GM23338 (cell line): Measurements from ENCODE around the gene CENPN. TPM values are rescaled to one million over a fixed set of nuclear protein-coding genes. Genes with fewer than 3 reads are reported as not detected.
A peak's percentile ranks its signal among the peaks of the same experiment; 100 is the strongest.

Source experiments
- ATAC-seq: fragments of 200-7000 bp; cut with Tn5 transposase; 3 replicates; pipeline ENCODE4 v1.9.1; 2020
- DNase-seq: peaks from one replicate; pipeline ENCODE4 v3.0.0-alpha.2; 2015; ENCODE audit warnings: low spot score
- H2AFZ ChIP-seq: fragments of 200-600 bp; sonication (generic); 2 replicates; pipeline ENCODE4 v1.8.0; 2016; ENCODE audit warnings: antibody characterized with exemption, mild to moderate bottlenecking, moderate library complexity
- H3F3A ChIP-seq: fragments of 200-600 bp; sonication (generic); replicated peaks from 2 replicates; pipeline ENCODE4 v1.8.0; 2017; ENCODE audit warnings: antibody characterized with exemption, mixed run types, low read depth
- H3K27ac ChIP-seq: fragments of 200-600 bp; sonication (generic); 2 replicates; pipeline ENCODE4 v1.6.1; 2016; ENCODE audit warnings: low read depth
- H3K27me3 ChIP-seq: fragments of 200-600 bp; sonication (generic); 2 replicates; pipeline ENCODE4 v1.8.0; 2016; ENCODE audit warnings: mild to moderate bottlenecking, mixed run types, moderate library complexity; ENCODE audit not compliant: insufficient read depth
- H3K36me3 ChIP-seq: fragments of 200-600 bp; sonication (generic); 2 replicates; pipeline ENCODE4 v1.8.0; 2016; ENCODE audit warnings: mild to moderate bottlenecking; ENCODE audit not compliant: insufficient read depth
- H3K4me1 ChIP-seq: fragments of 200-600 bp; sonication (generic); 2 replicates; pipeline ENCODE4 v1.8.0; 2016; ENCODE audit warnings: mild to moderate bottlenecking, moderate library complexity; ENCODE audit not compliant: insufficient read depth
- H3K4me2 ChIP-seq: fragments of 200-600 bp; sonication (generic); 2 replicates; pipeline ENCODE4 v1.7.1; 2017; ENCODE audit warnings: mixed run types
- H3K4me3 ChIP-seq: fragments of 200-600 bp; sonication (generic); 2 replicates; pipeline ENCODE4 v1.6.1; 2016; ENCODE audit warnings: mixed run types
- H3K79me2 ChIP-seq: fragments of 200-600 bp; sonication (generic); replicated peaks from 2 replicates; pipeline ENCODE4 v1.8.0; 2017; ENCODE audit warnings: mild to moderate bottlenecking; ENCODE audit not compliant: insufficient read depth
- H3K9me2 ChIP-seq: fragments of 200-600 bp; sonication (generic); 2 replicates; pipeline ENCODE4 v1.8.0; 2017; ENCODE audit not compliant: insufficient read depth
- H4K20me1 ChIP-seq: fragments of 200-600 bp; sonication (generic); replicated peaks from 2 replicates; pipeline ENCODE4 v1.8.0; 2017; ENCODE audit warnings: mild to moderate bottlenecking; ENCODE audit not compliant: insufficient read depth
- H3K27ac Mint-ChIP-seq: 2 replicates; pipeline ENCODE4 v1.8.0; 2020; ENCODE audit warnings: inconsistent platforms, mild to moderate bottlenecking, moderate library complexity, mixed read lengths
- H3K27me3 Mint-ChIP-seq: 3 replicates; pipeline ENCODE4 v1.8.0; 2022; ENCODE audit warnings: low read depth, mild to moderate bottlenecking, moderate library complexity, mixed read lengths, inconsistent platforms; ENCODE audit not compliant: insufficient read depth, poor library complexity
- H3K36me3 Mint-ChIP-seq: 3 replicates; pipeline ENCODE4 v1.8.0; 2021; ENCODE audit warnings: low read depth, mild to moderate bottlenecking, inconsistent platforms, moderate library complexity, mixed read lengths
- H3K4me1 Mint-ChIP-seq: 3 replicates; pipeline ENCODE4 v1.8.0; 2020; ENCODE audit warnings: mild to moderate bottlenecking, inconsistent platforms, mixed read lengths
- H3K4me3 Mint-ChIP-seq: 3 replicates; pipeline ENCODE4 v1.8.0; 2021; ENCODE audit warnings: moderate library complexity, mild to moderate bottlenecking, inconsistent platforms, mixed read lengths
- H3K9me3 Mint-ChIP-seq: 3 replicates; pipeline ENCODE4 v1.8.0; 2020; ENCODE audit warnings: moderate library complexity, mild to moderate bottlenecking, inconsistent platforms, mixed read lengths
- CREB1 ChIP-seq: fragments of 250-450 bp; sonication (Bioruptor Pico); IDR thresholded peaks from 2 replicates; pipeline ENCODE4 v1.5.0; 2020; ENCODE audit warnings: low read depth, mild to moderate bottlenecking, moderate library complexity
- CTCF ChIP-seq, 2 experiments: fragments of 200-600 bp in 1 of 2; sonication (generic) in 1 of 2; conservative IDR thresholded peaks; 2 replicates each; pipeline versions ENCODE4 v1.5.1 to v1.6.1; 2016 to 2017; ENCODE audit warnings: antibody characterized with exemption in 2 of 2, low read depth in 2 of 2, mild to moderate bottlenecking in 2 of 2, moderate library complexity in 1 of 2
- ZNF462 ChIP-seq: fragments of 250-450 bp; sonication (Bioruptor Pico); IDR thresholded peaks from 2 replicates; pipeline ENCODE4 v1.5.0; 2020; ENCODE audit warnings: mild to moderate bottlenecking, moderate library complexity
- polyA plus RNA-seq: library from polyadenylated mRNA; unstranded; fragments of >200 nt; fragmentation: Nextera tagmentation; extraction: Ambion mirVana; gene quantifications from 2 replicates; pipeline ENCODE4 v1.2.1, GENCODE V29; 2016
- total RNA-seq: library from RNA; depleted of rRNA; stranded (reverse); fragments of >200 nt; shearing (Covaris generic); gene quantifications from 2 replicates; pipeline ENCODE4 v1.2.3, GENCODE V29; 2014

Gene CENPN
- total and polyA plus RNA-seq, 2 experiments from 2014 or later, result 43.6 to 80.8 TPM

GRCh38 chr16:81061871-81062608, 55.0 kb downstream of the CENPN start:
- H3K36me3 Mint-ChIP-seq, result no peaks in the 10 kb centered on the region; the same call in 2 of the 3 replicates
- H3K9me3 Mint-ChIP-seq, result no peaks in the 10 kb centered on the region
- Histone ChIP-seq H3K4me3 (no peak overlapping the region), H3K27ac (0 out of 2 replicates have a peak overlapping the region, but pooled peaks have one; percentile 39), H2AFZ (peak overlapping the region; percentile 85; the same call in 1 of the 2 replicates), H3K9me2 (no peaks in the 10 kb centered on the region), H3K36me3 (no peaks in the 10 kb centered on the region), H4K20me1 (no peaks in the 10 kb centered on the region), H3K27me3 (no peaks in the 10 kb centered on the region), H3K4me2 (0 out of 2 replicates have a peak overlapping the region, but pooled peaks have one; percentile 66), H3K79me2 (no peaks in the 10 kb centered on the region), H3F3A (0 out of 2 replicates have a peak, but pooled peaks cover 3% of the 10 kb centered on the region), H3K4me1 (peaks cover 19% of the 10 kb centered on the region)
- TF ChIP-seq CREB1 (CRISPR knock-in tag) (no peak), CTCF (conservative IDR thresholded peaks at IDR 0.05; ENCODE audit: low read depth in 2 of 2) (peak in 1 of 2 experiments; percentile 53; a peak in 2 of 4 replicates), ZNF462 (CRISPR knock-in tag) (no peak)
- H3K4me1 Mint-ChIP-seq, result peaks cover 23% of the 10 kb centered on the region
- ATAC-seq (peak; percentile 61), DNase-seq (no peak)
- no peak overlapping the region for H3K27ac Mint-ChIP-seq
- no peak overlapping the region for H3K4me3 Mint-ChIP-seq
- peaks cover 2% of the 10 kb centered on the region for H3K27me3 Mint-ChIP-seq
